GM13977 (cell line): ENCODE results near the gene RNH1.

Source experiments
- DNase-seq: peaks from one replicate; pipeline ENCODE4 v3.0.0; 2012; ENCODE audit warnings: low spot score
- in situ Hi-C: fragments of 300-500 bp; cut with MboI; formaldehyde crosslinking; loops from one replicate; pipeline ENCODE4 v1.12.0; 2022; ENCODE audit warnings: low sequenced_read_pairs, low pct_unique_long_range_greater_than_20kb, mixed read lengths, inconsistent platforms; ENCODE audit not compliant: unreplicated experiment
- TF ChIP-seq, protein P1 (sequence below): IDR thresholded peaks from 2 replicates; pipeline ENCODE4 v1.5.1; 2012; ENCODE audit warnings: mild to moderate bottlenecking, control low read depth; ENCODE audit not compliant: insufficient read depth; ENCODE audit errors: extremely low read depth, missing control alignments

RNH1 gene

GRCh38 chr11:452916-453527, 54.0 kb downstream of the RNH1 start:
- in situ Hi-C loops, result no loop called here
- TF ChIP-seq, protein P1, sequence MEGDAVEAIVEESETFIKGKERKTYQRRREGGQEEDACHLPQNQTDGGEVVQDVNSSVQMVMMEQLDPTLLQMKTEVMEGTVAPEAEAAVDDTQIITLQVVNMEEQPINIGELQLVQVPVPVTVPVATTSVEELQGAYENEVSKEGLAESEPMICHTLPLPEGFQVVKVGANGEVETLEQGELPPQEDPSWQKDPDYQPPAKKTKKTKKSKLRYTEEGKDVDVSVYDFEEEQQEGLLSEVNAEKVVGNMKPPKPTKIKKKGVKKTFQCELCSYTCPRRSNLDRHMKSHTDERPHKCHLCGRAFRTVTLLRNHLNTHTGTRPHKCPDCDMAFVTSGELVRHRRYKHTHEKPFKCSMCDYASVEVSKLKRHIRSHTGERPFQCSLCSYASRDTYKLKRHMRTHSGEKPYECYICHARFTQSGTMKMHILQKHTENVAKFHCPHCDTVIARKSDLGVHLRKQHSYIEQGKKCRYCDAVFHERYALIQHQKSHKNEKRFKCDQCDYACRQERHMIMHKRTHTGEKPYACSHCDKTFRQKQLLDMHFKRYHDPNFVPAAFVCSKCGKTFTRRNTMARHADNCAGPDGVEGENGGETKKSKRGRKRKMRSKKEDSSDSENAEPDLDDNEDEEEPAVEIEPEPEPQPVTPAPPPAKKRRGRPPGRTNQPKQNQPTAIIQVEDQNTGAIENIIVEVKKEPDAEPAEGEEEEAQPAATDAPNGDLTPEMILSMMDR, result no peak
- DNase-seq, result no peak

DNA sequence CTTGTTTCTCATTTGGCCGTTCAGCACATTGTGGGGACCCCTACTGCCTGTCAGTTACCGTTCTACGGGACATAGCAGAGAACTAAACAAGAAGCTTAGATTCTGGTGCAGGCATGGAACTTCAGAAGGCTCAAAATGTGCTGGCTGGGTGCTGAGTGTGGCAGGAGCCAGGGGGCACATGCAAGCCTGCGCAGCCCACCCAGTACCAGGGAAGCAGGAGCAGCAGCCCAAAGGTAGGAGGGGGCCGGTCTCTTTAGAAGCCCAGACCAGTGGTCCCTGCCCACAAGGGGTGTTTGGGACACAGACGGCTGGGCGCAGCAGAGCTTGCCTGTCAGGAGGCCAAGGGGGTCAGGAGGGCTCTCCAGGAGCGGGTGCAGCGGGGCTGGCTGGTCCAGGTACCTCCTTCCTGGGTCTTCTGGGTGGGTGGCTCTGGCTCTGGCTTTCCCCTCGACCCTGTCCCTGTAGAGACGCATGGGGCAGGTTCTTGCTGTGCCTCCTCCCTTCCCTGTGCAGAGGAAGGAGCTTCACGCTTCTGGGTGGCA, 54.8 kb downstream of the RNH1 start:
- TF ChIP-seq, protein P1, result no peak
- no peak for DNase-seq
- in situ Hi-C loops, result no loop called here

GRCh38 chr11:451738-452137, 55.3 kb downstream of the RNH1 start:
- in situ Hi-C loops, result no loop called here
- DNase-seq, result no peak
- TF ChIP-seq, protein P1, result no peak

DNA sequence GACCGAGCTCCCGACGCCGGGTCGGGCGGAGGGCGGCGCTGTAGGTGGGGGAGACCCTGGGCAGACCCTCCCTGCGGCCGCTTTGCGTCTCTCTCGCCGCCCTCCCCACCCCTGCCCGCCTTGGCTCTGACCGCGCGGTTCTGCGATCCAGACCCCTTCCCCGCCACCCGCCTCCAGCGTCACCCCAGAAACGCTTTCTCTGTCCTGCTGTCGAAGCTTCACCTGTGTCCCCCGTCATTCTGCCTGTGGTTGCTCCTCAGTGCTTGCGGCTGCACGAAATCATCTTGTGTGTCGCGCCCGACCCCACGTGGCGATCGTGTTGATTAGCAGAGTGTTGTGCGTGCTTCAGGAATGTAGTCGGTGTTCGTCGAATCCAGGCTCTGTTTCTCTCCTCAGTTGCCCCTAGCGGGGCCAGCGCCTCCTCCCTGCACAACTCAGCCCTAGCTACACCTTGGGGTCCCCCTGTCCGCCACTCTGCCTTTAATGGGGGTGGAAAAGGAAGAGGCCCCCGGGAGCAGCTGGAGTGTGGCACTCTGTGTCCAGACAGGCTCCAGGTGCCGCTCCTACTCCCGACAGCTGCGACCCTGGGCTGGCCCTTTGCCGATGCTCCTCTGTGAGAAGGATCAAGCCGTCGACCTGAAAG, 56.1 kb downstream of the RNH1 start:
- TF ChIP-seq, protein P1, result peak; percentile 45
- DNase-seq, result peak; percentile 77
- in situ Hi-C loops, result no loop called here

GRCh38 chr11:449889-450808, 56.9 kb downstream of the RNH1 start, which contains the start of gene PTDSS2:
TSS of gene PTDSS2 (plus strand) at chr11:450279. CDS start at chr11:450456, 177 bp downstream.
- TF ChIP-seq, protein P1, result no peak
- peak; percentile 98 for DNase-seq
- in situ Hi-C loops, result no loop called here
